ENCODE results near the gene SRF.

DNA sequence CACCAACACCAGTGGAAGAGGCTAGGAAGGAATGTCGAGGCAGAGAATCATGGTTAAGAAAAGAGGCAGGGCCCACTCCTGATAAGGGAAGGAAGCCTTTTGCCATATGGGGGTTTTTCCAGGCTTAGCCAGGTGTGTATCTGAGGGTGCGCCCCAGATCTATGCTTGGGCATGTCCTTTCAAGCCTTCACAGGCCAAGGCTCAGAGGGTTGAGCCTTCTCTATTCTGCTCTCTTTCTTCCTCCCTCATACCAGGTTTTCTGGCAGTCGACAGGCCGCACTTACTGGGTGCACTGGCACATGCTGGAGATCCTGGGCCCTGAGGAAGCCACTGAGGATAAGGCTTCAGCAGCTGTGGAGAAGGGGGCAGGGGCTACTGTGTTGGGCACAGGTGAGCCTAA is 15.6 kb downstream of the SRF start:
- TF ChIP-seq, protein P1, sequence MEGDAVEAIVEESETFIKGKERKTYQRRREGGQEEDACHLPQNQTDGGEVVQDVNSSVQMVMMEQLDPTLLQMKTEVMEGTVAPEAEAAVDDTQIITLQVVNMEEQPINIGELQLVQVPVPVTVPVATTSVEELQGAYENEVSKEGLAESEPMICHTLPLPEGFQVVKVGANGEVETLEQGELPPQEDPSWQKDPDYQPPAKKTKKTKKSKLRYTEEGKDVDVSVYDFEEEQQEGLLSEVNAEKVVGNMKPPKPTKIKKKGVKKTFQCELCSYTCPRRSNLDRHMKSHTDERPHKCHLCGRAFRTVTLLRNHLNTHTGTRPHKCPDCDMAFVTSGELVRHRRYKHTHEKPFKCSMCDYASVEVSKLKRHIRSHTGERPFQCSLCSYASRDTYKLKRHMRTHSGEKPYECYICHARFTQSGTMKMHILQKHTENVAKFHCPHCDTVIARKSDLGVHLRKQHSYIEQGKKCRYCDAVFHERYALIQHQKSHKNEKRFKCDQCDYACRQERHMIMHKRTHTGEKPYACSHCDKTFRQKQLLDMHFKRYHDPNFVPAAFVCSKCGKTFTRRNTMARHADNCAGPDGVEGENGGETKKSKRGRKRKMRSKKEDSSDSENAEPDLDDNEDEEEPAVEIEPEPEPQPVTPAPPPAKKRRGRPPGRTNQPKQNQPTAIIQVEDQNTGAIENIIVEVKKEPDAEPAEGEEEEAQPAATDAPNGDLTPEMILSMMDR (conservative IDR thresholded peaks at IDR 0.05; ENCODE audit: low read depth, low read length): no peak
- no peak for TF ChIP-seq EZH2 (IDR thresholded peaks at IDR 0.05; ENCODE audit: borderline replicate concordance, low read depth, low read length, poor library complexity, severe bottlenecking)

All from A673 (cell line).